RWPE1 (cell line): ENCODE results near the gene MIAT.
"Not testable (repeated sequence)": the region's sequence is repeated elsewhere in the genome, so short reads cannot be mapped to it uniquely, and the experiment has no call there.

Experiments
- CTCF ChIA-PET: fragments of 350-600 bp; sonication (Branson Sonifier 250); formaldehyde crosslinking; extraction: SDS; loops from one replicate; lab custom pipeline; 2021; lab: Yijun Ruan, JAX
- POLR2A ChIA-PET: fragments of 400-600 bp; formaldehyde crosslinking; extraction: SDS; loops from one replicate; lab custom pipeline; 2020; ENCODE audit warnings: antibody characterized with exemption; ENCODE audit not compliant: low non-redundant PET; lab: Yijun Ruan, JAX
- DNase-seq: peaks from one replicate; pipeline ENCODE4 v3.0.0; 2012; ENCODE audit warnings: low spot score
- H3K27ac ChIP-seq: fragments of 450-650 bp; 2 replicates; pipeline ENCODE4 v1.5.1; 2017
- TF ChIP-seq, protein P1 (sequence below): fragments of 450-650 bp; conservative IDR thresholded peaks from 2 replicates; pipeline ENCODE4 v1.5.1; 2017; ENCODE audit warnings: low read depth, mild to moderate bottlenecking

The MIAT gene

DNA sequence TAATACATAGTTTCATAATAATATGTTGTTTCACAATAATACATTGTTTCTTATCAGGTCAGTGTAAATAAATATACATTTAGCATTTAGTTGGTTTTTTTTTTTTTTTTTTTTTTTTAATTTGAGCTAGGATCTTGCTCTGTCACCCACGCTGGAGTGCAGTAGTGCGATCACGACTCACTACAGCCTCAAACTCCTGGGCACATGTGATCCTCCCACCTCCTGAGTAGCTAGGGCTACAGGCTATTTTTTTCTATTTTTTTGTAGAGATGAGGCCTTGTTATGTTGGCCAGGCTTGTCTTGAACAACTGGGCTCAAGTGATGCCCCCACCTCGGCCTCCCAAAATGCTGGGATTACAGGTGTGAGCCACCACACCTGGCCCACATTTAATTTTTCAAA is 43.5 kb downstream of the MIAT start:
- CTCF ChIA-PET = no interaction called here

DNA sequence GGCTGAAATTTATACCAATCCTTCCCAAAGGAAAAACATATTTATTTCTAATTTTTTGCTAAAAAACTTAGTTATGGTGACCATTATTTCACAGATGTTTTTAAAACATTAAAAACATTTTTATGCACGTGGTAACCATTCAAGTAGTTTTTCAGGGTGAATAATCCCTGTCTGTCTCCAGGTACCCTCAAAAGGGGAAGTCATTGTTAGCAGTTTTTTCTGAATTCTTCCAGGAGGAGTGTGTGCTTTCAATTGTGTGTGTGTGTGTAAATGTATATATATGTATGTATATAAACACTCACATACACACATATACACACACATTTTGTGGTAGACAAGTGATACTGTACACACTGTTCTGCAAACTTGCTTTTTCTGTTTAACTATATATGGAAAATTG is 43.9 kb downstream of the MIAT start:
- DNase-seq = no peak
- POLR2A ChIA-PET = no interaction called here
- H3K27ac ChIP-seq = no peak overlapping the region
- CTCF ChIA-PET = no interaction called here
- TF ChIP-seq, protein P1, sequence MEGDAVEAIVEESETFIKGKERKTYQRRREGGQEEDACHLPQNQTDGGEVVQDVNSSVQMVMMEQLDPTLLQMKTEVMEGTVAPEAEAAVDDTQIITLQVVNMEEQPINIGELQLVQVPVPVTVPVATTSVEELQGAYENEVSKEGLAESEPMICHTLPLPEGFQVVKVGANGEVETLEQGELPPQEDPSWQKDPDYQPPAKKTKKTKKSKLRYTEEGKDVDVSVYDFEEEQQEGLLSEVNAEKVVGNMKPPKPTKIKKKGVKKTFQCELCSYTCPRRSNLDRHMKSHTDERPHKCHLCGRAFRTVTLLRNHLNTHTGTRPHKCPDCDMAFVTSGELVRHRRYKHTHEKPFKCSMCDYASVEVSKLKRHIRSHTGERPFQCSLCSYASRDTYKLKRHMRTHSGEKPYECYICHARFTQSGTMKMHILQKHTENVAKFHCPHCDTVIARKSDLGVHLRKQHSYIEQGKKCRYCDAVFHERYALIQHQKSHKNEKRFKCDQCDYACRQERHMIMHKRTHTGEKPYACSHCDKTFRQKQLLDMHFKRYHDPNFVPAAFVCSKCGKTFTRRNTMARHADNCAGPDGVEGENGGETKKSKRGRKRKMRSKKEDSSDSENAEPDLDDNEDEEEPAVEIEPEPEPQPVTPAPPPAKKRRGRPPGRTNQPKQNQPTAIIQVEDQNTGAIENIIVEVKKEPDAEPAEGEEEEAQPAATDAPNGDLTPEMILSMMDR = no peak

More for the DNA sequence above, 43.5 kb downstream of the MIAT start:
- POLR2A ChIA-PET = no interaction called here
- H3K27ac ChIP-seq = no peak overlapping the region
- TF ChIP-seq, protein P1 = no peak
- DNase-seq = no peak

DNA sequence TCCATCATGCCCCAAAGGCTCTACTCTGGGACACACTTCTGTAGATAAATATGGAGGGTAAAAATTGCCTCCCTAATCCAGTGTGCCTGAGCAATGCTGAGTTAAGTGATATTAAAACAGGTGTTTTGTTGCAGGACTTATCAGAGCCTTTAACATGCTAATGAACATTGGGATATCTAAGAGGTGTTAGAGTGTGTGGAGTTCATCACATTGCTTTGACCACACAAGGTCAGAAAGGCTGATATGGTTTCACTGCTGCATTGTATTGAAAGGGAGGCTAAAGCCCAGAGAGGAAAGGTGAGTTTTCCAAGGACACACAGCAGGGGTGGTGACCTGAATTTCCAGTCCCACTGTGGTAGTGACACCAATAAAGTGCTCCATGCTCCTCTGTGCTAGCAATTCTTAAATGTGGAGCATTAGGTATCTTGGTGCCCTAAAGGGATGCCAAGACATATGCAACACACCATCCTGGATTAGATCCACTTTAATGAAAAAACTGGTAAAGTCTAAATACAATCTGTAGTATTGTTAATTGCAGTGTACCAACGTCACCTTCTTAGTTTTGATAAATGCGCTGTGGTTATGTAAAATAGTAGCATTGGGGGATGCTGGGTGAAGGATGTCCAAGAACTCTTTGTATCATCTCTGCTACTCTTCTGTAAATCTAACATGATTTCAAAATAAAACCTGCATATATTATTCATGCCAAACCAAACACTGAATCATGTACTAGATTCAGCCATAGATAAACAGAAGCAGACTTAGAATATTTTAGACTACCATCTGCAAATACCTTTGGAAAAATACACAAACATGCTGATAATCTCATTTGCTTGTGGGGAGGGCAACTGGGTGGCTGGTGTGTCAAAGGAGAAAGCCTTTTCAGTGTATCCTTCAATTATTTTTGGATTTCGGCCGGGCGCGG is 45.8 kb downstream of the MIAT start:
- TF ChIP-seq, protein P1 = no peak
- POLR2A ChIA-PET = no interaction called here
- CTCF ChIA-PET = interaction anchor here (0.6 kb wide), 1 partner anchor 101 kb away, joined by 3 read pairs; no protein-coding TSS in a partner anchor
- no peak overlapping the region for H3K27ac ChIP-seq
- no peak for DNase-seq

DNA sequence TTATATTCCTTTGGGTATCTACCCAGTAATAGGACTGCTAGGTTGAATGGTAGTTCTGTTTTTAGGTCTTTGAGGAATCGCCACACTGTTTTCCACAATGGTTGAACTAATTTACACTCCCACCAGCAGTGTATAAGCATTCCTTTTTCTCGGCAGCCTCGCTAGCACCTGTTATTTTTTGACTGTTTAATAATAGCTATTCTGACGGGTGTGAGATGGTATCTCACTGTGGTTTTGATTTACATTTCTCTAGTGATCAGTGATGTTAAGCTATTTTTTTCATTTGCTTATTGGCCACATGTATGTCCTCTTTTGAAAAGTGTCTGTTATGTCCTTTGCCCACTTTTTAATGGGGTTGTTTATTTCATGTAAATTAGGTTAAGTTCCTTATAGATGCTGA is 48.0 kb downstream of the MIAT start:
- H3K27ac ChIP-seq, POLR2A ChIA-PET, DNase-seq, CTCF ChIA-PET: not testable (repeated sequence)

DNA sequence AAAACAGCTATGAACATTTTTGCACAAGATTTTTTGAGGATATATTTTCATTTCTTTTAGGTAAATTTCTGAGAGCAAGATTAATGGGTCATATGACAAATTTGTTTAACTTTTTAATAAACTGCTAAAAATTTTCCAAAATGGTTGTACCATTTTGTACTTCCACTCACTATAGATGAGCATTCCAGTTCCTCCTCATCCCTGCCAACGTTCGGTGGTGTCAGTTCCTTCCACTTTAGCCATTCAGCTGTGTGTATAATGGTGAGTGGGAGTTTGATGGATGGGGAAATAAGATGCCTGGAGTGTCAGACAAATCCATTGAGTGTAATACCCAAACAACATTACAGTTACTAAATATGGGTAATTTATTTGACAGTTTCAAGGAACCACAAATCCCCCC is 49.7 kb downstream of the MIAT start:
- CTCF ChIA-PET = no interaction called here
- DNase-seq = no peak
- TF ChIP-seq, protein P1 = no peak
- POLR2A ChIA-PET = no interaction called here
- H3K27ac ChIP-seq = no peak overlapping the region

DNA sequence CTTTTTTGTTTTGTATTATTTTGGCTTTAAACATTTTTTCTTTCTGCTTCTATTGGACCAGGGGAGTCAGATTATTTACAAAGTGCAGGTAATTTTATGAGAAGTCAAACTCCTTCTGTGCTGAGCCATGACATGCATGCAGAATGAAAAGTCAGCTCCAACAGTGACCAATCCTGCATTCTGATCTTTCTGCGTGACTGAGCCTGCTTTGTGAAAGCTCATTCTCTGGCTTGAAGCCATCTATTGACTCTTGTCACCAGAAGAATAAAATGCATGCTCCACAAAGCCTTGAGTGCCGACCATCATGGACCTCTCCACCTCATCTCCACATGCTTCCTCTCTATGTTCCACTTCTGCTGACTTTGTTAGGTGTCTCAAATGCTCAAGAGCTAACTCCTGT is 50.2 kb downstream of the MIAT start:
- ChIA-PET POLR2A (no interaction called here), CTCF (no interaction called here)
- DNase-seq = no peak
- TF ChIP-seq, protein P1 = no peak
- no peak overlapping the region for H3K27ac ChIP-seq
